ENCODE measurements around the gene PSD2. TPM values are rescaled to one million over a fixed set of nuclear protein-coding genes. Genes with fewer than 3 reads are reported as not detected.

PSD2 gene
- total RNA-seq, 1 experiment from 2014 or later, result 0.05 TPM

- intact Hi-C loops (cut with micrococcal nuclease; ENCODE audit: unreplicated experiment) (no loop called here), in situ Hi-C loops (cut with HindIII; ENCODE audit: low pct_unique_long_range_greater_than_20kb, low sequenced_read_pairs) (no loop called here)
- no TSS peak for BruUV-seq (replicated peaks)
- ATAC-seq (no peak), DNase-seq (ENCODE audit: low read depth, low spot score) (no peak)
- H3K9me3 ChIP-seq (ENCODE audit: control insufficient read depth, insufficient read depth, low read depth, low read length), result no peaks in the 10 kb centered on the region
- no peak overlapping the region for H3K27ac ChIP-seq (ENCODE audit: low read length)
- CTCF ChIA-PET, result interaction anchor here (0.7 kb wide), 2 partner anchors 12 to 28 kb away, joined by 3 to 5 read pairs; no protein-coding TSS in a partner anchor
- peaks cover 4% of the 10 kb centered on the region; the same call in 1 of the 2 replicates for H3K4me1 ChIP-seq (ENCODE audit: control insufficient read depth, insufficient read depth, low read length)
- peaks cover 16% of the 10 kb centered on the region for H3K27me3 ChIP-seq (ENCODE audit: control insufficient read depth, insufficient read depth, low read length)
- no peaks in the 10 kb centered on the region for H3K36me3 ChIP-seq (ENCODE audit: control insufficient read depth, insufficient read depth, low read length)
- no peak overlapping the region for H3K4me3 ChIP-seq (ENCODE audit: low read depth in 2 of 2, low read length in 2 of 2)
- TF ChIP-seq REST (IDR thresholded peaks at IDR 0.05; ENCODE audit: insufficient read depth in 1 of 2, low read depth in 2 of 2, low read length in 1 of 2) (no peak), POLR2AphosphoS5 (IDR thresholded peaks at IDR 0.05; ENCODE audit: low read depth, low read length) (no peak)
- POLR2A ChIA-PET, result no interaction called here
These were observed 3.8 kb downstream of the PSD2 start for GRCh38 chr5:139799359-139799758.

DNA sequence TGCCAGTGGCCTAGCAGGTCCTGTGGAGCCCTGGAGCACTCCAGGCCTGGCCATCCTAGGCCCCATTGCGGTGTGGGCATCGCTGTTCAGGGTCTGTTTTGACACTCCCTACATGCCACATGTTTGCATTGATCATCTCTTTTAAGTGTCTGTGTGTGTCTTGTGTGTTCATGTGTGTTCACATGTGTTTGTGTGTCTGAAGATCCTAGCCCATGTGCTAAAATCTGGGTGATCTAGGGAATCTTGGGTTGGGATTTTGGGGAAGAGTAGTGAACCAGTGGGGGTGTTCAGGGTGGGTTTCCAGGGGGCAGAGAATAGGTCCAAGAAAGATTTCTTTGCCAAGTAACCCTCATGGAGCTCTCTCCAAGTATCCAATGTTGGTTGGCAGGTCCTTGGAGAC is 8.4 kb downstream of the PSD2 start:
- in situ Hi-C loops (cut with HindIII; ENCODE audit: low pct_unique_long_range_greater_than_20kb, low sequenced_read_pairs), result no loop called here
- H3K4me3 ChIP-seq (ENCODE audit: low read depth in 2 of 2, low read length in 2 of 2), result no peak overlapping the region

More for the DNA sequence above, 8.4 kb downstream of the PSD2 start:
- no TSS peak for BruUV-seq (replicated peaks)
- ChIA-PET CTCF (interaction anchor here (0.6 kb wide), 1 partner anchor 475 kb away, joined by 5 read pairs; no protein-coding TSS in a partner anchor), POLR2A (no interaction called here)
- intact Hi-C loops (cut with micrococcal nuclease; ENCODE audit: unreplicated experiment), result no loop called here
- no peaks in the 10 kb centered on the region for H3K9me3 ChIP-seq (ENCODE audit: control insufficient read depth, insufficient read depth, low read depth, low read length)
- no peak for ATAC-seq
- no peak for TF ChIP-seq CTCF (IDR thresholded peaks at IDR 0.05)
- TF ChIP-seq SIN3A (IDR thresholded peaks at IDR 0.05; ENCODE audit: borderline replicate concordance, insufficient read depth, low read depth, low read length), result no peak
- no peak for TF ChIP-seq REST (IDR thresholded peaks at IDR 0.05; ENCODE audit: insufficient read depth in 1 of 2, low read depth in 2 of 2, low read length in 1 of 2)
- TF ChIP-seq POLR2AphosphoS5 (IDR thresholded peaks at IDR 0.05; ENCODE audit: low read depth, low read length), result no peak
- TF ChIP-seq TCF7L2 (IDR thresholded peaks at IDR 0.05; ENCODE audit: low read depth, low read length), result no peak
- no peaks in the 10 kb centered on the region for H3K36me3 ChIP-seq (ENCODE audit: control insufficient read depth, insufficient read depth, low read length)
- H3K27me3 ChIP-seq (ENCODE audit: control insufficient read depth, insufficient read depth, low read length), result peaks cover 4% of the 10 kb centered on the region
- H3K4me1 ChIP-seq (ENCODE audit: control insufficient read depth, insufficient read depth, low read length), result no peaks in the 10 kb centered on the region
- no peak for DNase-seq (ENCODE audit: low read depth, low spot score)
- no peak overlapping the region for H3K27ac ChIP-seq (ENCODE audit: low read length)
